HG02973 (cell line): ENCODE measurements around the gene TTC12.

ENCODE experiments used
- ATAC-seq: cut with Tn5 transposase; IDR thresholded peaks from one replicate; pipeline ENCODE4 v1.9.1; 2021; ENCODE audit warnings: moderate library complexity; ENCODE audit not compliant: unreplicated experiment

The TTC12 gene

GRCh38 chr11:113400631-113401230 lies 86.3 kb downstream of the TTC12 start:
- no peak for ATAC-seq

- ATAC-seq: no peak
Observed at GRCh38 chr11:113401718-113402117, 87.3 kb downstream of the TTC12 start.

- ATAC-seq: no peak
Observed at GRCh38 chr11:113404859-113405430, 90.6 kb downstream of the TTC12 start.

- no peak for ATAC-seq
Observed at GRCh38 chr11:113405724-113406478, 91.5 kb downstream of the TTC12 start.

GRCh38 chr11:113407163-113407562 lies 92.8 kb downstream of the TTC12 start:
- ATAC-seq: no peak

- no peak for ATAC-seq
Observed at GRCh38 chr11:113408206-113408605, 93.8 kb downstream of the TTC12 start.

- ATAC-seq: no peak
Observed at GRCh38 chr11:113408887-113409286, 94.5 kb downstream of the TTC12 start.

- ATAC-seq: no peak
Observed at GRCh38 chr11:113409526-113409925, 95.1 kb downstream of the TTC12 start.

GRCh38 chr11:113410414-113411135 lies 96.2 kb downstream of the TTC12 start:
- no peak for ATAC-seq

- no peak for ATAC-seq
Observed at GRCh38 chr11:113411536-113411935, 97.2 kb downstream of the TTC12 start.

GRCh38 chr11:113412675-113413074 lies 98.3 kb downstream of the TTC12 start:
- no peak for ATAC-seq

- ATAC-seq: no peak
Observed at GRCh38 chr11:113415343-113415742, 101.0 kb downstream of the TTC12 start.
